Kidney (tissue), 14 donors: ENCODE measurements around the gene NME5. TPM values are rescaled to one million over a fixed set of nuclear protein-coding genes. Genes with fewer than 3 reads are reported as not detected.
A peak's percentile ranks its signal among the peaks of the same experiment; 100 is the strongest.

Source experiments
- DNase-seq, 5 donors: peaks; one replicate each; pipeline ENCODE4 v3.0.0-alpha.2; 2013 to 2020
- FAIRE-seq: peaks from 2 replicates; lab custom pipeline; 2012; peaks lifted over from hg19 to GRCh38; lab: Jason Lieb, UNC
- H3K27ac ChIP-seq, 2 donors: one replicate each; pipeline ENCODE4 v1.7.0; 2013; ENCODE audit warnings: low read depth in 2 of 2, low read length in 2 of 2, inconsistent platforms in 1 of 2
- H3K27me3 ChIP-seq: one replicate; pipeline ENCODE4 v1.7.1; 2013; ENCODE audit warnings: low read length, inconsistent platforms; ENCODE audit not compliant: control insufficient read depth, insufficient read depth
- H3K36me3 ChIP-seq, 3 donors: one replicate each; pipeline versions ENCODE4 v1.7.0 to v1.7.1; 2013; ENCODE audit warnings: low read length in 3 of 3, control low read depth in 1 of 3, inconsistent platforms in 1 of 3; ENCODE audit not compliant: insufficient read depth in 3 of 3, control insufficient read depth in 2 of 3
- H3K4me1 ChIP-seq, 3 donors: one replicate each; pipeline versions ENCODE4 v1.7.0 to v1.7.1; 2013; ENCODE audit warnings: low read length in 3 of 3, inconsistent platforms in 1 of 3, low read depth in 1 of 3; ENCODE audit not compliant: control insufficient read depth in 2 of 3, insufficient read depth in 2 of 3
- H3K4me3 ChIP-seq, 3 donors: one replicate each; pipeline versions ENCODE4 v1.7.0 to v1.8.1; 2013; ENCODE audit warnings: low read length in 3 of 3, control low read depth in 1 of 3, inconsistent platforms in 1 of 3
- H3K9ac ChIP-seq, 3 donors: one replicate each; pipeline versions ENCODE4 v1.7.0 to v1.7.1; 2013; ENCODE audit warnings: low read length in 3 of 3, control low read depth in 1 of 3, inconsistent platforms in 1 of 3
- H3K9me3 ChIP-seq, 3 donors: one replicate each; pipeline versions ENCODE4 v1.7.0 to v1.7.1; 2013; ENCODE audit warnings: low read length in 3 of 3, control low read depth in 1 of 3, inconsistent platforms in 1 of 3; ENCODE audit not compliant: control insufficient read depth in 2 of 3, insufficient read depth in 1 of 3
- CTCF ChIP-seq: IDR thresholded peaks from 3 replicates; pipeline ENCODE4 v1.5.1; 2012; ENCODE audit warnings: mild to moderate bottlenecking, moderate library complexity, borderline replicate concordance; ENCODE audit not compliant: insufficient read depth; ENCODE audit errors: extremely low read depth
- intact Hi-C: fragments of 100-400 bp; cut with DNase I; formaldehyde crosslinking; loops from one replicate; pipeline ENCODE4 v1.11.1; 2022
- polyA plus RNA-seq: library from polyadenylated mRNA; stranded (reverse); fragments of 350-450 nt; fragmentation: Illumina TruSeq; extraction: RNeasy Lipid Tissue Mini Kit (QIAGEN cat#74804); gene quantifications from one replicate; pipeline ENCODE4 v1.2.3, GENCODE V29; 2014; ENCODE audit warnings: low read depth, low replicate concordance; ENCODE audit not compliant: insufficient read depth
- total RNA-seq: library from RNA; stranded (reverse); fragmentation: NEBNext Ultra II Directional; extraction: Animal tissue kit (Norgen Biotek cat#: 25700); gene quantifications from one replicate; pipeline ENCODE4 v1.2.1, GENCODE V29; 2021
- donor health status: control.
- donor health status: control.
- donor health status: control.
- donor health status: control.
- donor health status: control.
- donor health status: DM: yes; HTN: yes; CAD: no.
- donor health status: Normal renal cell carcinoma (clear cell type).

Gene NME5
- total and polyA plus RNA-seq, 2 donors from 2014 or later = 20.6 to 30.2 TPM

GRCh38 chr5:138139781-138140090 lies 508 bp upstream of the NME5 start:
- H3K36me3 ChIP-seq = no peaks in the 10 kb centered on the region
- no peak for TF ChIP-seq CTCF
- intact Hi-C loops = no loop called here
- peak overlapping the region; percentile 77 to 81 (median 77) for H3K4me3 ChIP-seq
- no peaks in the 10 kb centered on the region for H3K27me3 ChIP-seq
- DNase-seq (no peak), FAIRE-seq (no peak)
- H3K9ac ChIP-seq = peak overlapping the region in 2 of 3 donors; percentile 35 to 54
- no peaks in the 10 kb centered on the region for H3K4me1 ChIP-seq
- H3K27ac ChIP-seq = no peak overlapping the region
- H3K9me3 ChIP-seq = no peaks in the 10 kb centered on the region

GRCh38 chr5:138132543-138132942 lies 6.7 kb downstream of the NME5 start:
- Histone ChIP-seq H3K27me3 (no peaks in the 10 kb centered on the region), H3K9me3 (no peaks in the 10 kb centered on the region), H3K9ac (no peak overlapping the region), H3K4me3 (no peak overlapping the region), H3K4me1 (no peaks in the 10 kb centered on the region), H3K36me3 (no peaks in the 10 kb centered on the region), H3K27ac (no peak overlapping the region)
- TF ChIP-seq CTCF = no peak
- no peak for DNase-seq
- FAIRE-seq = no peak
- intact Hi-C loops = no loop called here

- no peak overlapping the region for H3K27ac ChIP-seq
- DNase-seq (no peak), FAIRE-seq (no peak)
- no peaks in the 10 kb centered on the region for H3K4me1 ChIP-seq
- intact Hi-C loops = no loop called here
- H3K9me3 ChIP-seq = no peaks in the 10 kb centered on the region
- H3K9ac ChIP-seq = no peak overlapping the region
- H3K4me3 ChIP-seq = no peak overlapping the region
- TF ChIP-seq CTCF = no peak
- no peaks in the 10 kb centered on the region for H3K36me3 ChIP-seq
- H3K27me3 ChIP-seq = no peaks in the 10 kb centered on the region
These were observed 9.9 kb downstream of the NME5 start for GRCh38 chr5:138129347-138129746.

DNA sequence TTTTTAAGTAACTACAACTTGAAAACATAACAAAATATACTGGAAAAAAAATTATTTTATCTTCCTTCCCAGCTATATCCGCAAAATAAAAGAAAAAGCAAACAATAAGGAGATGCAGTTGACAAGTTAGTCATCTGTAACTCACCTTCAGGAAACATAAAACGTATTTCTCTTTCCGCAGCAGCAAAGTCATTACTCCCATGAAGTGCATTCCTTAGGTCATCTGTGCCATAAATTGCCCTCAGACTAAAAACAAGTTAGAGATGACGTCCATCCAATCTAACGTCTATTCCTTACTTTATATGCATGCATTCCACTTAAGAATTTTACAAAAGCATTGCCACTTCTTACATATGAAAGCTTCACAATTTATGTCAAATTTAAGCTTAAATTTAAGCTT lies 10.9 kb downstream of the NME5 start:
- Histone ChIP-seq H3K36me3 (no peaks in the 10 kb centered on the region), H3K4me3 (no peak overlapping the region), H3K4me1 (no peaks in the 10 kb centered on the region), H3K27ac (no peak overlapping the region), H3K9me3 (no peaks in the 10 kb centered on the region), H3K27me3 (no peaks in the 10 kb centered on the region), H3K9ac (no peak overlapping the region)
- TF ChIP-seq CTCF = no peak
- peak in 1 of 5 donors; percentile 29 for DNase-seq
- intact Hi-C loops = no loop called here
- no peak for FAIRE-seq
